Right forelimb (tissue), 1 donor: ENCODE results near the gene DAPK2.
"Not testable (repeated sequence)": the region's sequence is repeated elsewhere in the genome, so short reads cannot be mapped to it uniquely, and the experiment has no call there.

Experiments used
- DNase-seq: peaks from one replicate; pipeline ENCODE4 v3.0.0-alpha.2; 2018

The DAPK2 gene

DNA sequence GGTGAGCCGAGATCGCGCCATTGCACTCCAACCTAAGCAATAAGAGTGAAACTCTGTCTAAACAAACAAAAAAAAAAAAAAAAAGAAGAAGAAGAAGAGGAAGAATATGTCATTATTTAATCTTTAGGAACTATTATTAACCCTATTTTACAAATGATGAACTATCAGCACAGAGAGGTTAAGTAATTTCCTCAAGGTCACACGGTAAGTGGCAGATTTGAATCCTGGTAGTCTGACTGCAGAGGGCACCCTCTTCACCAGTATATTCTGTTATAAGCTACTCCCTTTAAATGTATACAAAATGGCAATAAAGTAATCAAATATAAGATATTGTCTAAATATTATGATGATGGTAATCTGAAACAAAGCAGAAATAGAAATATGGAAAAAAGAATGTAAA, 135.1 kb downstream of the DAPK2 start:
- DNase-seq = no peak

GRCh38 chr15:63909819-63910437, 136.4 kb downstream of the DAPK2 start:
- no peak for DNase-seq

GRCh38 chr15:63908991-63909390, 137.3 kb downstream of the DAPK2 start:
- no peak for DNase-seq

GRCh38 chr15:63908281-63908680, 138.0 kb downstream of the DAPK2 start:
- no peak for DNase-seq

- DNase-seq = no peak
These were observed 138.8 kb downstream of the DAPK2 start for GRCh38 chr15:63907521-63907920.

GRCh38 chr15:63906266-63906584, 140.1 kb downstream of the DAPK2 start:
- no peak for DNase-seq

DNA sequence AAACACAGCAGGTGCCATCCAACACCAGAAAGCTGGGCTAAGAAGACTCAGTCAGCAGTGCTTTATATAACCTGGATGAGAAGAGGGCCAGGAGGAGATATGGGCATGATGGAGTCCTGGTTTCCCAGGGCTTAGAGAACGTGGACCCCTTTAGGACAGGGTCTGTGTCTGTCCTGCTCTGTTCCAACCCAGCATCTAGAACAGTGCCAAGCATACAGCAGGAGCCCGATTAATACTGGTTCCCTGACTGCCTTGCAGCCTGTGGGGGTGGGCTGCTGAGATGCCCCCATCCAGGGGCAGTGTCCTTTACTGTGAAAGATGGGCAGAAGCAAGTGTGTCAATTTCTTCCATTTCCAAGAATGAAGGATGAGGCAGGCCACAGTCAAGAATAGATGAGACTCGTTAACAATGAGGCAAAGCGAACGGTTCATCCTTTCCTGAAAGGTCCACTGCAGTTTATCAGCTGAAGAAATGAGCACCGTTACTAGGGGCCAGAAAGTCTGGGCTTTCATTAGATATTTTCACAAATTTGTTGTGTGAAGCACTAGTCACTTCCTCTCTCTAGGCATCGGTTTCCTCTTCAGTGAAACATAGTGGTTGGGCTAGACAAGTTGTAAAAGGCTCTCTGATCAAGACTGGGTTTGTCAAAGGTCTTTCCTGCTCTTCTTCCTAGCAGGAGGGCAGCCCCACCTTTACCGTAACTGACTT, 140.6 kb downstream of the DAPK2 start:
- DNase-seq = no peak

- DNase-seq = no peak
These were observed 141.2 kb downstream of the DAPK2 start for GRCh38 chr15:63905131-63905530.

DNA sequence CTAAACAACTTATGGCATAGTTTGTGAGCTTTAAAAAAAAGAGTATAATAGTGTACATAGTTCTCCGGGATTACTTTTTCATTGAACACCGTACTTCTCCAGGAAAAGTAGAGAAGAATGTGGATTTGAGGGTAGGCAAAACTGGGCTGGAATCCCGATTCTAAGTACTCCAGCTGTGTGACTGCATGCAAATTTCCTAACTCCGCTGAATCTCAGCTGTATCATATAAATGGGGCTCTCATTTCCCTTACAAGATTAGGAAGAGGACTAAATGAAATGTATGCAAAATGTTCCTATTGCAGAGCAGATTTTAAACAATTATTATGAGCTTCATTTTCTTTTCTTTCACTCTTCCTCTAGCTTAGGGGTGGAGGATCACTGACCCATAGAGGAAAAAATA, 142.2 kb downstream of the DAPK2 start:
- no peak for DNase-seq

- DNase-seq = no peak
These were observed 143.6 kb downstream of the DAPK2 start for GRCh38 chr15:63902671-63903035.

DNA sequence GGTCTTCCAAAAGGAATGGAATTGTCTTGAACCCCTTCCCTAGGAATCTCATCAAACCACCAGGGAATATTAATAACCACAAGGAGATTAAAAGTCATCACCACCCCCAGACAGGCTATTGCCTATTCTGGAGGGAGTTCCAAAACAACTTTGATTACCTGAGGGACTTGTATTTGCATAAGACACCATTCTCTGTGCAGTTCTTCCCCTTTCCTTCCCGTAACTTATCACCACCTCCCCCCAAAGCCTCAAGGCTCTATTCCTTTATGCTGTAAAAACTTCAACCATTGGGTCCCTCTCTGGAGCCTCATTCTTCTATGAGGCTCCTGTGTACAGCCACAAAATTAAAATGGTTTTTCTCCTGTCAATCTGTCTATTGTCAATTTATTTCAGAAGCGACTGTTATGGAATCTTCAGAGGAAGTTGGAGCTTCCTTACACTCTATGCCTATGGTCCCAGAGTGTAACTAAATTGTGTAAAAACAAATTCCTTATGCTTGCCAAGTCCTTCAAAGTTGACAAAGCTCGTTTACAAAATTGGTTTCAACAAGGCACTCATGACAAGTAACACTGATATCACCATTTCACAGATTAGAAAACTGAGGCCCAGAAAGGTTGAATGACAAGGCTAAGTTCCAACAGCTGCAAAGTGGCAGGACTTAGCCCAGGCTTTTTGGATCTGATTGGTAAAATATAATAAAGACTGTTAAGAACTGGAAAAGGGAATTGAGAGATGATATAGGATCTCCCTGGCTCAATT, 144.2 kb downstream of the DAPK2 start:
- no peak for DNase-seq

GRCh38 chr15:63900306-63900705, 146.0 kb downstream of the DAPK2 start:
- DNase-seq = no peak

DNA sequence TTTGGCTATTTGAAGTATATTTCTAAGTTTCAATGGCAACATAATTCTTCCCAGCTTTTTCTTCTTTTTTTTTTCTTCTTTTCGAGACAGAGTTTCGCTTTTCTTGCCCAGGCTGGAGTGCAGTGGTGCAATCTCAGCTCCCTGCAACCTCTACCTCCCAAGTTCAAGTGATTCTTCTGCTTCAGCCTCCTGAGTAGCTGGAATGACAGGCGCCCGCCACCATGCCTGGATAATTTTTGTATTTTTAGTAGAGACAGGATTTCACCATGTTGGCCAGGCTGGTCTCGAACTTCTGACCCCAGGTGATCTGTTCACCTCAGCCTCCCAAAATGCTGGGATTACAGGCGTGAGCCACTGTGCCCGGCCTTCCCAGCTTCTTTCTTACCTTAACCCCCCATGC, 146.7 kb downstream of the DAPK2 start:
- DNase-seq = not testable (repeated sequence)

- no peak for DNase-seq
These were observed 147.1 kb downstream of the DAPK2 start for GRCh38 chr15:63899193-63899592.

DNA sequence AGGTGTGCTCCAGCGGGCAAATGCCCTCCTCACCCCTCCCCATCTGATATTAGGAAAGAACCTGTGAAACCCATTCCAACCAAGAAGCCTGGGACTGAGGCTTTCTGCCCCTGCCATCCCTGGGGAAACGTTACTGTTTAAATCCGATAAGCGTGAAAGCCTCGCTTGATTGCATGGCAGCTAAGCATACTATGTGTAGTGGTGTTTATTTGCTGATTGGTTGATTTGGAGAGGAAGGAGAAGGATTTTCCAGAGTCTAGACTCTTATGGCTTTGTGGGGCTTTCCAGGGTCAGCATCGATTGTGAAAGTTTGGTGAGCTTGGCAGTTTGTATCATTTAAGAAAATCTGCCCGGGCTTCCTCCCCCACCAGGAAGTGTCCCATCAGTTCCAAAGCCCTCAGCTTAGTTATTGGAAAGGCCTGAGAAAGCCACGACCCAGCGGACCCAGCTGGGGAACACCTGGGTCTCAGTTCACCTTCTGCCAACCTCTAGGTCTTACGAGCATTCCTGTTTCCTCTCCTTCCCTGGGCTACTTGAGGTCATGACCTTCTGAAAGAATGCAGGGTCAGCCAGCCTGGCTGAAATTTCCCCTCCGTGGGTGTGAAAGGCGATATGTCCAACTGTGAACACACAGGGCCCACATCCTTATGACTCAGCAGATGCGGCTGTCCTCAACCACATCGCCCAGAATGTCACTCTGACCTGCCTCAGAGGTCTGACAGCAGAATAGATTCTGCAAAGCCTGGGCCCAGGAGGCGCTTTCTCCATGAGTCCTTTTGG, 149.8 kb downstream of the DAPK2 start:
- no peak for DNase-seq

DNA sequence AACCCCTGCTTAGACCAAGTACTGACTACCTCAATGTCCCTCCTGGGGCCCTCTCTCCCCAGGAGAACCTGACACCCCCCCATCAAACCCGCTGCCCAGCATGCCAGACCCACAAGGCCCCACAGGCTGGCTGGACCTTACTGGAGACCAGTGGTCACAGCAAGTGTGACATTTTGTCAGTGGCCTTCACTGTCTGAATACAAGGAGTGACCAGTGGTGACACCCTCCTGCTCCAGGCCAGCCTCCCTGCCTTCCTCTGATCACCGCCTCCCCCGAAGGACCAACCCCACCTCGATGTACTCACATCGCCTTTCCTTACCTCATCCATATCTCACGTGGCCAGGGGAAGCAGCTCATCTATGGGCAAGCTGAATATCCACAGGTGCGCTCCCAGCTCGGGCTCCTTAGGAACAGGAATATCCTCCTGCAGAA, 150.5 kb downstream of the DAPK2 start:
- no peak for DNase-seq

- DNase-seq = no peak
These were observed 151.1 kb downstream of the DAPK2 start for GRCh38 chr15:63895194-63895593.

- DNase-seq = no peak
These were observed 151.7 kb downstream of the DAPK2 start for GRCh38 chr15:63894662-63894949.

- no peak for DNase-seq
These were observed 152.2 kb downstream of the DAPK2 start for GRCh38 chr15:63893866-63894661.

- no peak for DNase-seq
These were observed 153.4 kb downstream of the DAPK2 start for GRCh38 chr15:63892794-63893441.

GRCh38 chr15:63891768-63892133, 154.5 kb downstream of the DAPK2 start:
- no peak for DNase-seq

DNA sequence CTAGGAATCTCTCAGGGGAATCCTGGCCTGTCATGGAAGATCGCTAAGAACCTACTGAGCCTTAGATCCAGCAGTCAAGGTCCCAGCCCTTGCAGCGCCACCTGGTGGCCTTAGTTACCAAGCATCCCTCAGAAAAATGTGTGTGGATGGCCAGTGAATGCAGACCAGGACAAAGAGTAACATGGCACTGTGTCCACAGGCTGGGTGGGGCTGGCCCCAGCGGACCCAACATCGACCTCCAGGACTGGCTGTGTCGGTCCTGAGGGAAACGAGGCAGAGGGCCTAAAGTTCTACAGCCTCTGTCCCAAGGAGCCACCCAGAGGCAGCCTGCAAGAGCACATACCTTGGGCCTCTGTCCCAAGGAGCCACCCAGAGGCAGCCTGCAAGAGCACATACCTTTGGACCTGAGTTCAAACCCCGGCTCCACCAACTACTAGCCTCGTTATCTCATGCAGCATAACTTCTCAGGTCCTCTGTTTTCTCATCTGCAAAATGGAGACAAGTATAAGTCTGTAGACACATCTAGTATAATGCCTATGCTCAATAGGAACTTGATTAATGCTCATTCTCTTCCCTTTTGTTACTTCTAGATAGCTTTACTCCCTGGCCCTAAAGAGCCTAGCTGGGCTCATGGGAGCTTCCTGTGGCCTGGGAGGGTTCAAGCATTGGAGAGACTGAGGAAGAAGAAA, 155.1 kb downstream of the DAPK2 start:
- peak; percentile 76 for DNase-seq
